ENCODE data around the gene TEX11.
"Not testable (repeated sequence)": the region's sequence is repeated elsewhere in the genome, so short reads cannot be mapped to it uniquely, and the experiment has no call there.

The TEX11 gene

DNA sequence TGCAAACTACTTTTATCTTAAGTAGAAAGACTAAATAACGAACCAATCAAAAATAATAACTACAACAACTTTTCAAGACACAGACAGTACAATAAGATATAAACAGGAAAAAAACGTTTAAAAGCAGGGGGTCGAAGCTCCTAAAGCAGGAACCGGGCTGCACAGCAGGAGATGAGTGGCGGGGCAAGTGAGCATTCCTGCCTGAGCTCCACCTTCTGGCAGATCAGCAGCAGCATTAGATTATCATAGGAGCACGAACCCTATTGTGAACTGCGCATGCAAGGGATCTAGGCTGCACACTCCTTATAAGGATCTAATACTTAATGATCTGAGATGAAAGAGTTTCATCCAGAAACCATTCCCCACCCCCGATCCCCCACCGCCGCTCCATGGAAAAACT lies 146.2 kb downstream of the TEX11 start:
- no peak for DNase-seq (ENCODE audit: low read depth in 2 of 3, low spot score in 1 of 3)

DNA sequence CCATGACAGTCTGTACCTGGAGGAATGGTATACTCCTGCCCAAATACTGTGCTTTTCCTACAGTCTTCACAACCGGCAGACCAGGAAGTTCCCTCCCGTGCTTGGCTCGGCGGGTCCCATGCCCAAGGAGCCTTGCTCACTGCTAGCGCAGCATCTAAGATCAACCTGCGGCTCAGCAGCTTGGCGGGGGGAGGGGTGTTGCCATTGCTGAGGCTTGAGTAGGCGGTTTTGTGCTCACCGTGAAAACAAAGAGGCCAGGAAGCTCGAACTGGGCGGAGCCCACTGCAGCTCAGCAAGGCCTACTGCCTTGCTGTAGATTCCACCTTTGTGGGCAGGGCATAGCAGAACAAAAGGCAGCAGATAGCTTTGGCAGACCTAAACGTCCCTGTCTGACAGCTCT lies 152.7 kb downstream of the TEX11 start:
- peak; percentile 26 to 51 (median 35) for DNase-seq (ENCODE audit: low read depth in 2 of 3, low spot score in 1 of 3)

DNA sequence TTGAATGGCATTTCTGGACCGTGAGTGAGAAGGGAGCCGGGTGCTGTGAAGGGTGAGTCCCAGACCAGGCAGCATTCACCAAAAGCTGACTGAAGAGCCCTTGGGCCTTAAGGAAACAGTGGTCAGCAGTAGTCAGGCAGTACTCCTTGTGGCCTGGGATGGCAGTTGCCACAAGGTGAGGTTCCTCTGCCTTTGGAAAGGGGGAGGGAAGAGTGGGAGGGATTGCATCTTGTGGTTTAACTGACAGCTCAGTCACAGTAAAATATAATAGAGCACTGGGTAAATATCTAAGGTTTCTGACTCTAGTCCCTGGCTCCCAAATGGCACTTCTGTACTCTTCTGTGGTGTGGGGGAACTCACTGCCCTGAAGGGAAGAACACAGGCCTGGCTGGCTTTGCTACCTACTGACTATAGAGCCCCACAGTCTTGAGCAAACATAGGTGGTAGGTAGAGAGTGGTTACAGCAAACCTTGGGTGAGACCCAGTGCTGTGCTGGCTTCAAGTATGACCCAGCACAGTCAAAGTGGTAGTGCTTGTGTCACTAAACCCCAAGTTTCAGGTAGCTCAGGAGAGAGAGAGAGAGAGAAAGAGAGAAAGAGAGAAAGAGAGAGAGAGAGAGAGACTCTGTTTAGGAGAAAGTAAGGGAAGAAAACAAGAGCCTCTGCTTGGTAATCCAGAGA lies 154.2 kb downstream of the TEX11 start:
- DNase-seq (ENCODE audit: low read depth in 2 of 3, low spot score in 1 of 3) = no peak

DNA sequence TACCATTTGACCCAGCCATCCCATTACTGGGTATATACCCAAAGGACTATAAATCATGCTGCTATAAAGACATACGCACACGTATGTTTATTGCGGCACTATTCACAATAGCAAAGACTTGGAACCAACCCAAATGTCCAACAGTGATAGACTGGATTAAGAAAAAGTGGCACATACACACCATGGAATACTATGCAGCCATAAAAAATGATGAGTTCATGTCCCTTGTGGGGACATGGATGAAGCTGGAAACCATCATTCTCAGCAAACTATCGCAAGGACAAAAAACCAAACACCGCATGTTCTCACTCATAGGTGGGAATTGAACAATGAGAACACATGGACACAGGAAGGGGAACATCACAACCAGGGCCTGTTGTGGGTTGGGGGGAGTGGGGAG lies 174.7 kb downstream of the TEX11 start:
- DNase-seq (ENCODE audit: low read depth in 2 of 3, low spot score in 1 of 3) = not testable (repeated sequence)

DNA sequence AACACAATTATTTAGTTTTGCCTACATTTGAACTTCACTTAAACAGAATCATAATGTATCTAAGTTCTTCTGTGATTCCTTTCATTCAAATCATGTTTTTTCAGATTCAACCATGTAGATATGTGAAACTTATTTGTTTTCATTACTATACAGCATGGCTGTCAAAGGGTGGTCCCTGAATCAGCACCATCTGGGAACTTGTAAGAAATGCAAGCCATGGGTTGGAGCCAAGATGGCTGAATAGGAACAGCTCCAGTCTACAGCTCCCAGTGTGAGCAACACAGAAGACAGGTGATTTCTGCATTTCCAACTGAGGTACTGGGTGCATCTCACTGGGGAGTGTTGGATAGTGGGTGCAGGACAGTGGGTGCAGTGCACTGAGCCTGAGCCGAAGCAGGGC lies 180.6 kb downstream of the TEX11 start:
- DNase-seq (ENCODE audit: low read depth in 2 of 3, low spot score in 1 of 3) = not testable (repeated sequence)

DNA sequence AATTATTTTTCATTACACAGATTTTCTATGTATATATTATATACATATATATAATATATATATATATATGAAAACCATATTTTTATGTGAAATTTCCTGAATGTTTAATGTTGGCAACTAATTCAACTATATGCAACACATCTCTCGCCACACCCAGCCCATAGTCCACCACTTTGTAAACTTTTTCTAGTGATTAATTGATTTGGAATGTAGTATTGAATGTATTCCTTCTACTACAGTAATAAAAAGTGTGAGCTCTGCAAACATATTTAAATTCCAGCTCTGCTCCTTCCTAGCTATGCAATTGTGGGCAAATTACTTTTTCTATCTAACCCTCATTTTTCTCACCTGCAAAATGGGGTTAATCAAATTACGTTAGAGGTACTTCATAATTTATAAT lies 187.8 kb downstream of the TEX11 start:
- DNase-seq (ENCODE audit: low read depth in 2 of 3, low spot score in 1 of 3) = no peak

DNA sequence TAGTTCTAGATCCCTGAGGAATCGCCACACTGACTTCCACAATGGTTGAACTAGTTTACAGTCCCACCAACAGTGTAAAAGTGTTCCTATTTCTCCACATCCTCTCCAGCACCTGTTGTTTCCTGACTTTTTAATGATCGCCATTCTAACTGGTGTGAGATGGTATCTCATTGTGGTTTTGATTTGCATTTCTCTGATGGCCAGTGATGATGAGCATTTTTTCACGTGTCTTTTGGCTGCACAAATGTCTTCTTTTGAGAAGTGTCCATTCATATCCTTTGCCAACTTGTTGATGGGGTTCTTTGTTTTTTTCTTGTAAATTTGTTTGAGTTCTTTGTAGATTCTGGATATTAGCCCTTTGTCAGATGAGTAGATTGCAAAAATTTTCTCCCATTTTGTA lies 197.2 kb downstream of the TEX11 start:
- not testable (repeated sequence) for DNase-seq (ENCODE audit: low read depth in 2 of 3, low spot score in 1 of 3)

DNA sequence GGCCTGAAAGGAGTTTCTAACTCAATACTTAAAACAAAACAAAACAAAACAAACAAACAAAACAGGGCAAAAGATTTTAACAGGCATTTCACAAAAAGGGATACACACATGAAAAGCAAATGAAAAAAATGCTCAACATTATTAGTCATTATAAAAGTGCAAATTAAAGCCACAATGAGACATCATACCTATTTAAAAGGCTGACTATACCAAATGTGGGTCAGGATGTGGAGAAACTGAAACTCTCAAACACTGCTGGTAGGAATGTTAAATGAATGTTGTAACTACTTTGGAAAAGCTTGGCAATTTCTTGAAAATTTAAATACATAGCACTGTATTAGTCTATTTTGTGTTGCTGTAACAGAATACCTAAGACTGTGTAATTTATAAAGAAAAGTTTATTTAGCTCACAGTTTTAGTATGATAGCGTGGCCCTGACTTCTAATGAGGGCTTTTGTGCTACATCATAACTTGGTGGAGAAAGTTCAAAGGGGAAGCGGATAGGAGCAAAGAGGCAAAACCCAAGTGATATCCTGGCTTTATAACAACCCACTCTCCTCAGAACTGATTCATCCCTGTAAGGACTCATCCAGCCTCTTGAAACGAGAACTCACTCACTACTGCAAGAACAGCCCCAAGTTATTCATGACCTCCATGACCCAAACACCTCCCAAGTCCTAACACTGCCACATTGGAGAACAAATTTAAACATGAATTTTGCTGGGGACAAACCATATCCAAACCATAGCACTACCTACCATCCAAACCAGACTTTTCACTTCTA lies 214.0 kb downstream of the TEX11 start:
- no peak for DNase-seq (ENCODE audit: low read depth in 2 of 3, low spot score in 1 of 3)

DNA sequence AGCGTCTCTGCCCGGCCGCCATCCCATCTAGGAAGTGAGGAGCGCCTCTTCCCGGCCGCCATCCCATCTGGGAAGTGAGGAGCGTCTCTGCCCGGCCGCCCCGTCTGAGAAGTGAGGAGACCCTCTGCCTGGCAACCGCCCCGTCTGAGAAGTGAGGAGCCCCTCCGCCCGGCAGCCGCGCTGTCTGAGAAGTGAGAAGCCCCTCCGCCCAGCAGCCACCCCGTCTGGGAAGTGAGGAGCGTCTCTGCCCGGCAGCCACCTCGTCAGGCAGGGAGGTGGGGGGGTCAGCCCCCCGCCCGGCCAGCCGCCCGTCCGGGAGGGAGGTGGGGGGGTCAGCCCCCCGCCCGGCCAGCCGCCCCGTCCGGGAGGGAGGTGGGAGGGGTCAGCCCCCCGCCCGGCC lies 229.1 kb downstream of the TEX11 start:
- DNase-seq (ENCODE audit: low read depth in 2 of 3, low spot score in 1 of 3) = not testable (repeated sequence)

DNA sequence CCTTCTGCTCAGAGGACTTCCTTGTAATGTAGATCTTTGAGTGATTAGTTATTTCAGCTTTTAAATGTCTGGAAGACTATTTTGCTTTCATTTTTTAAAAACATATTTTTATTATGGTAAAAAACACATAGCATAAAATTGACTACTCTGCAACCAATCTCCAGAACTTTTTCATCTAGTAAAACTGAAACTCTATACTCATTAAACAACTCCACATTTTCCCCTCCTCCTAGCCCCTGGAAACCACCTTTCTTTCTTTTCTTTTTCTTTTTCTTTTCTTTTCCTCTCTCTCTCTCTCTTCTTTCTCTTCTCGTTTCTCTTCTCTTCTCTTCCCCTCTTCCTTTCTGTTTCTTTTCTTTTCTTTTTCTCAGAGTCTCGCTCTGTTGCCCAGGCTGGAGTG lies 233.2 kb downstream of the TEX11 start:
- no peak for DNase-seq (ENCODE audit: low read depth in 2 of 3, low spot score in 1 of 3)

DNA sequence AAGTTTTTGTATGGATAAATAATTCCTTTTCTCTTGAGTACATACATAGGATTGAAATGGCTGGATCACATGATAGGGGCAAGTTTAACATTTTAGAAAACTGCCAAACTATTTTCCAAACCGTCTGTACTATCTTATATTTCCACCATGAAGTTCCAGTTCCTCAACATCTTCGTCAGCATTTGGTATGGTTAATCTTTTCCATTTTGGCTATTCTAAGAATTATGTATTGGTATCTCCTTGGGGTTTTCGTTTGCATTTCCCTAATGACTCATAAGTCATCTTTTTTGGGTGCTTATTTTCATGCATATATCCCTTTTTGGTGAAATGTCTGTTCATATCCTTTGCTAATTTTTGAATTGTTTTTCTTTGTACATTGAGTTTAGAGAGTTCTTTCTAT lies 236.2 kb downstream of the TEX11 start:
- DNase-seq (ENCODE audit: low read depth in 2 of 3, low spot score in 1 of 3) = no peak

DNA sequence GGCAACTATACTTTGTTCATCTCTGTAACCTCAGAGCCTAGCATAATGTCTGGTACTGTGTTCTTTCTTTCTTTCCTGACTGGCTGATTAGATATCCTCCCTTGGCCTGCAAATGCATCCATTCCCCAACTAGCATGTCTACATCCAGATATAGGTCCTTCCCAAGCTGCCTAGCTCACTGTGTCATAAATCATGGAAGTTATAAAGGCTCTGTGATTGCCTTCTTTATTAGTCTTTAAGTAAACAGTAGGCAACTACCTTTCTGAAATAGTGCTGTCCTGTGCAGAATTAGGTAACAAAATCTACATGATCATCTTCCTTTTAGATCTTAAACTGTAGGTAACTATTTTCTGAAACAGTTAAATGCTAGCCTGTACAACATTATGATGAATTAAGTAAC lies 239.4 kb downstream of the TEX11 start:
- DNase-seq (ENCODE audit: low read depth in 2 of 3, low spot score in 1 of 3) = no peak

DNA sequence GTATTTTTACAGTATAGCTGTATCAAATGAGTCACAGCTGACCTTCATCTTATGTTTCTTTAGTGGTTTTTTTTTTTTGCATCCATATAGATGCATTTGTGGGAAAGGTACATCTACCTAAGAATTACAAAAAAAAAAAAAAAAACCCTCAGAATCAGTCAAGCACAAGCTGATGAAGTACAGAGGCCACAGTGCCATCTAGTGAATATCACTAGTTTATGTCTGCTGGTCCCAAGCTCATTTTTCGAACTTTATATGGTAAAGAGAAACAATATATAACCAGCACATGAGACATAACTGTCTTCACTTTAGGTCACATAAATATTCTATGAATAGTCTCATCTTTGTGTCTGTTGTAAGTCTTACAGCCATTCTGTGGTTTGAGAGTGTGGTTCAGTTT lies 243.8 kb downstream of the TEX11 start:
- DNase-seq (ENCODE audit: low read depth in 2 of 3, low spot score in 1 of 3) = no peak

DNA sequence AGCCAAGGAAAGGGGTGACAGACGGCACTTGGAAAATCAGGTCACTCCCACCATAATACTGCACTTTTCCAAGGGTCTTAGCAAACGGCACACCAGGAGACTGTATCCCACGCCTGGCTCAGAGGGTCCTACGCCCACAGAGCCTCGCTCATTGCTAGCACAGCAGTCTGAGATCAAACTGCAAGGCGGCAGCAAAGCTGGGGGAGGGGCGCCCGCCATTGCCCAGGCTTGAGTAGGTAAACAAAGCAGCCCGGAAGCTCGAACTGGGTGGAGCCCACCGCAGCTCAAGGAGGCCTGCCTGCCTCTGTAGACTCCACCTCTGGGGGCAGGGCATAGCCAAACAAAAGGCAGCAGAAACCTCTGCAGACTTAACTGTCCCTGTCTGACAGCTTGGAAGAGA lies 247.4 kb downstream of the TEX11 start:
- not testable (repeated sequence) for DNase-seq (ENCODE audit: low read depth in 2 of 3, low spot score in 1 of 3)

DNA sequence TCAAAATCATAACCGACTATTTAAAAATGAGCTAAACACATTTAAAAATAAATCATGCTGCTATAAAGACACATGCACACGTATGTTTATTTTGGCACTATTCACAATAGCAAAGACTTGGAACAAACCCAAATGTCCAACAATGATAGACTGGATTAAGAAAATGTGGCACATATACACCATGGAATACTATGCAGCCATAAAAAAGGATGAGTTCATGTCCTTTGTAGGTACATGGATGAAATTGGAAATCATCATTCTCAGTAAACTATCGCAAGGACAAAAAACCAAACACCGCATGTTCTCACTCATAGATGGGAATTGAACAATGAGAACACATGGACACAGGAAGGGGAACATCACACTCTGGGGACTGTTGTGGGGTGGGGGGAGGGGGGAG lies 251.0 kb downstream of the TEX11 start:
- not testable (repeated sequence) for DNase-seq (ENCODE audit: low read depth in 2 of 3, low spot score in 1 of 3)

DNA sequence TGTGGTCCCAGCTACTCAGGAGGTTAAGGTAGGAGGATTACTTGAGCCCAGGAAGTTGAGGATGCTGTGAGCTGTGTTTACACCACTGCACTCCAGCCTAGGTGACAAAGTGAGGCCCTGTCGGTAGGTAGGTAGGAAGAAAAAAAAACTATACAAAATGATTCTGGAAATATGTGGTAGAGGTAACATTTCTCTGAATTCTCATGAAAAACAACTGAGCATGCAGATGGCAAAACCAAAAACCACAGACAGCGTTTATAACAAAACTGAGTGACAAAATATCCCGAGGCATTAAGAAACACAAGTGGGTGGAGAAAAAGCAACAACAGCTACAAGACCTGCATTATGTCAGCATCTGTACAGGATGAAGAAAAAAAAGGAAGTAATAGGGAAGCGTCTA lies 252.2 kb downstream of the TEX11 start:
- DNase-seq (ENCODE audit: low read depth in 2 of 3, low spot score in 1 of 3) = no peak

DNA sequence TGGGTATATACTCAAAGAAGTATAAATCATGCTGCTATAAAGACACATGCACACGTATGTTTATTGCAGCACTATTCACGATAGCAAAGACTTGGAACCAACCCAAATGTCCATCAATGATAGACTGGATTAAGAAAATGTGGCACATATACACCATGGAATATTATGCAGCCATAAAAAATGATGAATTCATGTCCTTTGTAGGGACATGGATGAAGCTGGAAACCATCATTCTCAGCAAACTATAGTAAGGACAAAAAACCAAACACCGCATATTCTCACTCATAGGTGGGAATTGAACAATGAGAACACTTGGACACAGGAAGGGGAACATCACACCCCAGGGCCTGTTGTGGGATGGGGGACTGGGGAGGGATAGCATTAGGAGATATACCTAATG lies 260.6 kb downstream of the TEX11 start:
- not testable (repeated sequence) for DNase-seq (ENCODE audit: low read depth in 2 of 3, low spot score in 1 of 3)

DNA sequence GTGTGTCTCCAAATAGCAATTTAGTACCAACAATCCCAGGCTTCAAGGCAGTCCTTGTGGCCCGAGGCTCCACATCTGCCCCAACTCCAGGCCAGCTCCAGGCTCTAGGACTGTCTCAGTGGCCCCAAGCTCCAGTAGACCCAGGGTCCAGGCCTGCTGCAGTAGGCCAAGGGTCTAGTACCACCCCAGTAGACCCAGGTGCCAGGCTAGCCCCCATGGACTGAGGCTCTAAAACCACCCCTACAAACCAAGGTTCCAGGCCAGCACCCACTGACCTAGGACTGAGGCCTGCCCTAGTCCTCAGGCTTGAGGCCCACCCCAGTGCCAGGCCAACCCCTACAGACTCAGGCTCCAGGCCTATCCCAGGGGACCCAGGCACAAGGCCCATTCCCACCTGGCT lies 272.3 kb downstream of the TEX11 start:
- DNase-seq (ENCODE audit: low read depth in 2 of 3, low spot score in 1 of 3) = no peak

DNA sequence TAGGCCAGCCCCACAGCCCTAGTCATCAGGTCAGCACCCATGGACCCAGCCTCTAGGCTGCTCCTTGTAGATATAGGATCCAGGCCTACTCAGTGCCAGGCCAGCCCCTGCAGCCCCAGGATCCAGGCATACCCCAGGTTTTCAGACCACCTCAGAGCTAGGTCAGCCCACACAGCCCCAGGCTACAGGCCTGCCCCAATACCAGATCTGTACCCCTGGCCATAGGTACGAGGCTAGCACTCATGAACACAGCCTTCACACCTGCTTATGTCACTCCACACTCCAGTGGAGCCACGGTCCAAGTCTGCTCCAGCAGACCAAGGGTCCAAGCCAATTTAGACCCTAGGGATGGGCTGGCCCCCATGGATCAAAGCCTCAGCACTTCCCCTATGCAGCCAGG lies 272.8 kb downstream of the TEX11 start:
- no peak for DNase-seq (ENCODE audit: low read depth in 2 of 3, low spot score in 1 of 3)

DNA sequence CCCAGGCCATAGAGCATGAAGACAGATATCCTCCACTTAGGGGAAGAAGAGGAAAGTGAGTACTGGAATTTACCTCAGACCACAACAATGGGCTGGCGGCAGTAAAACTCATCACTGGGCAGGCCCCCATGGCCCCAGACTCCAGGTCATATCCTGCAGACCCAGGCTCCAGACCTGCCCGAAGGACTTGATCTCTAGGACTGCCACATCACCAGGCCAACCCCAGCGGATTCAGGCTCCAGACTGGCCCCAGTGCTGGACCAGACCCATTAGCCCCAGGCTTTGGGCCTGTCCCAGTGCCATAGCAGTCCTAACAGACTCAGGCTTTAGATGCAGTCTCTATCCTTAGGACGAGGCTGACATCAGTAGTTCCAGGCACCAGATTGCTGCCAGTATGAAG lies 273.3 kb downstream of the TEX11 start:
- DNase-seq (ENCODE audit: low read depth in 2 of 3, low spot score in 1 of 3) = no peak

DNA sequence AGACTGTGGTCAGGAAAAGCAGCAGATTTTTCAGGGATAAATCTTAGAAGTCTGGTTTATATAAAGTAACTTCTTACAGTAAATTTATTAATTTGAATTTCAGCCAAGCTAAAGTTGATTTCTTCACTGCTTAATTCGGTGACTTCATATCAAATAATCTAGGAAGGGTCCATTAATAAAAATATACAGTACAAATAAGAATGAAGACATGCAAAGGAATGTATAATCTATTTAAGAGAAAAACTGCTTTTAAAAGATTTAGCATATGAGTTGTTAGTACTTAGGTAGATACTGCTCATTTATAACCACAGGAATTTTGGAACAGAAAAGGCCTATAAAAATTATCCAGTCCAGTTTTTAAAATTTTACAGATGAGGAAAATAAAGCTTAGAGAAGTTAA lies 286.8 kb downstream of the TEX11 start:
- DNase-seq (ENCODE audit: low read depth in 2 of 3, low spot score in 1 of 3) = no peak

DNA sequence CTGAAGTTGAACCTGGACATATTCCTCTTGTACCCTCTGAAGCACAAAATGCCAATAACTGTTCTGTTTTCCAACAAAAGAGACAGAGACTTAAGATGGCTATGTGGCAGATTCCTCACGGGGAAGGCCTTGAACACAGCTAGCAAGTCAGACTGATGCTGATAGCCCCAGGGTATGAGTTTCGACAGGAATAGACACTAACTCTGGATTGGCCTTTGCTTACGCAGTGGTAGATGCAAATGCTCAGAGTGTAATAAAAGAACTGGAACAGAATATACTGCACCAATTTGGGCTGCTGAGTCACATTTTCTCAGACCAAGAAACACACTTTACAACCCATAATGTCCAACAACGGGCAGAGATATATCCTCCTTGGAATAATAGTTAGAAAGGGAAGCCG lies 290.0 kb downstream of the TEX11 start:
- no peak for DNase-seq (ENCODE audit: low read depth in 2 of 3, low spot score in 1 of 3)

DNA sequence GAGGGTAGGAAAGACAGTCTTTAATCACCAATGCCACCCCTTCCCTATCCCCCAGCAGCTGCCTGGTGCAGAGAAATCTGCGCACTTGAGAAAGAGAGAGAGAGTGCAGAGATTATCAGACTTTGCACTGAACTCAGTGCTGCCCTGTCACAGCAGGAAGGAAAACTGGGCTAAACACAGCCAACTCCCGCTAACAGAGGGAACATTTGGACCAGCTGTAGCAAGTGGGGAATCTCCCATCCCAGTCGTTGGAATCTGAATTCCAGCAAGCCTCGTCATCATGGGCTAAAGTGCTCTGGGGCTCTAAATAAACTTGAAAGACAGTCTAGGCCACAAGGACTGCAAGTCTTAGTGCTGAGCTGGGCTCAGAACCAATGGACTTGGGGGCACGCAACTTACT lies 295.2 kb downstream of the TEX11 start:
- no peak for DNase-seq (ENCODE audit: low read depth in 2 of 3, low spot score in 1 of 3)

Data from stimulated activated CD4-positive, alpha-beta T cell treated with anti-CD3 and anti-CD28 coated beads, Interleukin-12 subunit alpha, Interleukin-12 subunit beta, amount 100 ng/mL, for 48 hours (primary cell).